ENCODE measurements around the gene ELL. TPM values are rescaled to one million over a fixed set of nuclear protein-coding genes. Genes with fewer than 3 reads are reported as not detected.

The ELL gene
- total RNA-seq, 1 experiment from 2014 or later: 14.6 TPM

- no peak for DNase-seq (ENCODE audit: low read depth)
These were observed 31.1 kb downstream of the ELL start for GRCh38 chr19:18490728-18491127.

DNA sequence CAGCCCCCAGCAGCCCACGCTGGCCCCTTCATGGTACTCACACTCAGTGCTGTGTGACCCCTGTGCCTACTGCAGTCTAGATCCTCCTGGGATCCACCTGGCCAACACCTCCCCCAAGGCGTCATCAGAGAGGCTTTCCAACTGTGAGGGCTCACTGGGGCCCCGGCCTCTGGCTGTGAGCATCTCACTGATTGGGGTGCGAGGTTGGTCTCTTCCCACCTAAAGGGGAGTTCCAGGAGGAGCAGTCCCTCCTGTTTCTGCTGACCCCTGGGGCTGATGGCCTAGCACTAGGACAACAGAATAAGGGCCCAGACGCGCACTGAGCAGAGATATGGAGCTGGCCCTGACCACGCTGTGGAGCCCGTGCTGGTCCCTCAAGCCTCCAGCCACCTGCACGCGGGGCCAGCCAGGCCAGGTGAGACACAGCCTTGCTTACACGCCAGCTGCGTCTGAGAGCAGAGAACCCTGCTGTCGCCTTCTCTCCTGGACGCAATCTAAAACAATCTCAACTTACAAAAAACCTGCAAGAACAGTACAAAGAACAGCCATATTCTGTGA, 32.2 kb downstream of the ELL start:
- DNase-seq (ENCODE audit: low read depth): no peak

DNA sequence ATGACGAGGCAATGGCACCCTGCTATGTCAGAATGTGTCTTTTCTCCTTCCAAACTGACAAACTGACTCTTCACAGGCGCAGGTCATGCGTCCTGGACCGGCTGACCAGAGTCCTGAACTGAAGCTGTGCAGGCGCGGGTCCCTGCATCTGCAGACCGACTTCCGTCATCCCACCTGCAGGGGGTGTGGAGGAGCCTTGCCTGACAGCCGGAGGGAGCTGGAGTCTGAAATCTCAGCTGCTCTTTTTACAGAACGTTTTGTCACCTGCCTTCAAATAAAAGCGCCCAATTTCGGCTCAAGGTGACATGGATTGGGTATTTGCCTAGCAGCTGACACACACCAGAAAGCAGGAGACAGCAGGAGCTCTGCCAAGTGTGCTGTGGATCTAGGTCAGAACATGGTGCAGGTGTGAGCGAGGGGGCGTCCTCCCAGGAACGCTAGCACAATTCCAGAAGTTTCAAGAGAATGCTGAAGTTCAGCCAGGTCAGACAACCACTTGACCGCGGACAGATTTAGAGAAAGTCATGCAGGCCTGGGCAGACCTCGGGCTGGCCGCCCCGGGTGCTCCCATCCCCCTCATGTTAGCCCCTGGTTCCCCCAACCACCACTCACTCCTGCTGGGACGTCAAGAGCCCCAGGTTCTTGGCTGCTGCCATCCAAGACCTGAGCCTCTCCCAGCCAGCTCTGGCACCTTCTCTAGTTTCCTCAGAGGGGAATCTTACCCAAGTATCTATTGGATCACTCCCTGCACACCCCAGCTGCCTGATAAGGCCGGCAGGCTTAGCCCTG, 32.8 kb downstream of the ELL start:
- no peak for DNase-seq (ENCODE audit: low read depth)

GRCh38 chr19:18488403-18488723, 33.5 kb downstream of the ELL start:
- no peak for DNase-seq (ENCODE audit: low read depth)

- no peak for DNase-seq (ENCODE audit: low read depth)
These were observed 34.1 kb downstream of the ELL start for GRCh38 chr19:18487576-18488402.

DNA sequence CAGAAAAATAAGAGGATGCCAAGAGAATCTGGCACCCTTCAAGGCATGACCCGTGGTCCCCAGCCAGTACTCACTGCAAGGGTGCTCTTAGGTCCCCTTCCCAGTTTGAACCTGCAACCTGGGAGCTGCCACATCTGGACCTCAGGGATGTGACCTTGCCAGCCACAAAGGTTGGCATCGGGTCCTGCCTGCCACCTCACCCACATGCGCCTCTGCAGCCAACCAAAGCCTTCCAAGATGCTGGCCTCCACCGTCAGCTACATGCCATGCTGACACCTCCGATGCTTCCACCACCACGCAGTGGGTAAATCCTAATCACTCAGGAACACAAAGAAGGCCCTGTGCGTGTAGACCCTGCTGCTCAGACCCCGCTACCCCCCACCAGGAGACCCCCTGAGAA, 35.1 kb downstream of the ELL start:
- no peak for DNase-seq (ENCODE audit: low read depth)

DNA sequence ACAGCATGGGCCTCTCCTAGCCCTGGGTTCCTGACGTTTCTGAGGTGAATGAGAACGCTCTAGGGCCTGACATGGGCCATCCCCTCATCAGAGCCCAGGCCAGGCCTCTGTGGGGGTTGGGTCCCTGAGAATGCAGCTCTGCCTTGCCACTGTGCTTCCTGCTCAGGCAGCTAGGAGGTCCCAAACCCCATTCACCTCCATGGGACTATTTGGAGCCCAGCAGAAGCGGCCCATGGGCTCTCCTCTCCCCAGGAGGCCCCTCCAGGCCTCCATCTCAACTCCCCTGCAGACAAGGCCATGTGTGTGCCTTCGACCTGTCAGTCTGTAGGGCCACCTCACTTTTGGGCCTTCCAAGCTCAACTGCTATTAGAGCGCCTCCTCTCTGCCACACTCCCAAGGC, 36.9 kb downstream of the ELL start:
- no peak for DNase-seq (ENCODE audit: low read depth)

DNA sequence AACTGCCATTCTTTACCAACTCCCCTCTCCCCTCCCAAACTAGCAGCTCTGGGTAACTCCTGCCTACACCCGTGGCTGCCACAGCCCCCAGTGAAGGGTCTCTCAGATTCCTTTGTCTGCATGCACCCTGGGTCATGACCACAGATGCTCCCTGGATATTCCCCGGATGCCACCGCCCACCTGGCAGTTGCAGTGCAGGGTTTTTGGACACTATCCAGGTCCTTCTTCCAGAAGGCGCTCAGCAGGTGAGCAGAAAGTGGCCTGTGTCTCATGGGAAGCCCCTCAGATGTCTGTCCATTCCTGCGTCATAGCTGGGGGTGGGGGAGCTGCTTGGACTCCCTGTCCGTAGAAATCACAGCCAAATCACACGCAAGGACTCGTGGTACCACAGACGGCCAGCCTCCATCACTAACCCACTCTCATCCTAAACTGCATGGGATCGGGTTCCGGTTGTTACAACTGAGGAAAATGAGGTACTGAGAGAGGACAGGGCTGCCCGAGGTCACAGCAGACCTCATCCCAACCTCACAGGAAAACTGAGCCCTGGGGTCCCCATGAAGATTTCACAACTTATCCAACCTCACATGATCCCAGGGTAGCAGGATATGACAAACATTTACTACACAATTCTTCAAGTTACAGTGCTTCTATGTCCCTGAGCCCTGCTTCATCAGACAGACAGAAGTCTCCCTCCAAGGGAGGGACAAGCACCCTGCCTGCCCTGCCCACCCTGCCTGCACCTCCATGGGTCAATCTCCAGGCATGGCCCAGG, 38.6 kb downstream of the ELL start:
- no peak for DNase-seq (ENCODE audit: low read depth)

- DNase-seq (ENCODE audit: low read depth): no peak
These were observed 40.2 kb downstream of the ELL start for GRCh38 chr19:18481505-18482222.

DNA sequence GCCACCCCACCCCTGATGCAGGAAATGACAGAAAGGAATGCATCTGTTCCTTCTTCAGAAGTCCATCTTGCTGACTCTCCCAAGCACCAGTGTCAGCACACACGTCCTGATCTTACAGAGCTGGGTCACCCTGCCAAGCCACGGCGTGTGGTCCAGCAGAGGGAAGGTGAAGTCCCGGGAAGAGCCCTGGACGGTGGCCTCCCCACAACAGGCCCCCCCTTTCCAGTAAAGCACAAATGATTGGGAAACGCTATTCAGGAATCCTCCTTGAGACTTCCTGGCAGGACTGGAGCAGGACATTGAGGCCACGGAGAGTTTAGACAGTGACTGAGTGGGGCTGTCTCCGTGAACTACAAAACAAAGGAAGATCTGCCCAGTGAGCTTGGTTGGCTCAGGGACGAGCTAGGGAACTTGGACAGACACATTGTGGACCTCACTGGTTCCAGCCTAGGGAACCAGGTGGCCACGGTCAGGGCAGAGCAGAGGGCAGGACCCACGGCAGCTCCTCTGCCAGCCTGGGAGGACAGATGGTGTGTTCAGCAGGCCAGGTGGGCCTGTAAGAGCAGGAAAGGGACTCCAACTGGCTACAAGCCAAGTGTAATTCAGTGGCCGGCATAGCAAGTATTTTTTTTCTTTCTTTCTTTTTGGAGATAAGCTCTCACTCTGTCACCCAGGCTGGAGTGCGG, 41.7 kb downstream of the ELL start:
- DNase-seq (ENCODE audit: low read depth): no peak

GRCh38 chr19:18478545-18479311, 43.1 kb downstream of the ELL start:
- DNase-seq (ENCODE audit: low read depth): peak; percentile 89

DNA sequence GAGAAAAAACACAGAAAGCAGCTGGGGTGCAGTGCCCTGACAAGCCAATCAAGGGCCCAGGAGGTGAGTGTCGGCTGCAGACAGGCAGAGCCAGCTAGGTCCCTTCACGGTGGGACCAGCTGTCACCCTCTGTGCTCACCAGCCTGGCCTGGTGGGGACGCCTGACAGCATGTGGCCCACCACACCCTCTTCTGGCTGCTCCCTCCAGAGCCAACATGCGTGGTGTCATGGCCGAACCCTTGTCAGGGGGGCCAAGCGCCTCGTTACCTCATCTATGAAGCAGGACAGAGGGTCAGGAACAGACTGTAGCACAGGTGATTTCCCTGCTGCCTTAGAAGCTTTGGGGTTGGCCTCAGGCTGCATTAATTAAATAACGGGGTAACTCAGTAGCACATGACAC, 43.9 kb downstream of the ELL start:
- no peak for DNase-seq (ENCODE audit: low read depth)

DNA sequence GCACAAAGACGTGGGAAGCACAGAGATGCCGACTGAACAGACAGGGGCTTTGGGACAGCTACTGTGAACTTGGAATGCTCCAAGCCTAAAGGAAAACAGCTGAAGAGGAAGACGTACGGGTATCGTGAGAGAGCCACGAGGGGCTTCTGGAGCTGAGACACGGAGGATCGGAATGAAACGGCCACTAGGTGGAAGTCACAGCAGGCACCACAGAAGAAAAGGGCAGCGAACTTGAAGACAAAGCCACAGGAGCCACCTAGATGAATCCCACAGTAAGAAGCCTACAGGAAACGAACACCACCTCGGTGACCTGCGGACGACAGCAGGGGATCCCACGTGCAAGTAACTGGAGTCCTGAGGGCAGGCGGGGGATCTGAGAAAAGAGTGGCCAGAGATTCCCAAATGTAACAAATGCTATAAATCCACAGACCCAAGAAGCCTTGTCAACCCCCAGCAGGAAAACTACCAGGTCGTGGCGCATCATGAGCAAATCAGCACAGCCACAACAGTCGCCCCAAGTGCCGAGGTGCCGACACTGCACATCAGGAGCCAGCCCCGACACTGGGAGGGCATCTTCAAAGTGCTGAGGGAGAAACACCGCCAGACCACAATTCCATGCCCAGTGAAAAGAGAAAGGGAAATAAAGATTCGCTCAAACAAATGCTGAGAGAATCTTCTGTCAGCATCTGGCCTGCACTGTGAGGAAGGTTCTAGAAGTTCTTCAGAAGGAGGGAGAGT, 44.7 kb downstream of the ELL start:
- DNase-seq (ENCODE audit: low read depth): no peak

GRCh38 chr19:18476507-18477041, 45.3 kb downstream of the ELL start:
- no peak for DNase-seq (ENCODE audit: low read depth)

DNA sequence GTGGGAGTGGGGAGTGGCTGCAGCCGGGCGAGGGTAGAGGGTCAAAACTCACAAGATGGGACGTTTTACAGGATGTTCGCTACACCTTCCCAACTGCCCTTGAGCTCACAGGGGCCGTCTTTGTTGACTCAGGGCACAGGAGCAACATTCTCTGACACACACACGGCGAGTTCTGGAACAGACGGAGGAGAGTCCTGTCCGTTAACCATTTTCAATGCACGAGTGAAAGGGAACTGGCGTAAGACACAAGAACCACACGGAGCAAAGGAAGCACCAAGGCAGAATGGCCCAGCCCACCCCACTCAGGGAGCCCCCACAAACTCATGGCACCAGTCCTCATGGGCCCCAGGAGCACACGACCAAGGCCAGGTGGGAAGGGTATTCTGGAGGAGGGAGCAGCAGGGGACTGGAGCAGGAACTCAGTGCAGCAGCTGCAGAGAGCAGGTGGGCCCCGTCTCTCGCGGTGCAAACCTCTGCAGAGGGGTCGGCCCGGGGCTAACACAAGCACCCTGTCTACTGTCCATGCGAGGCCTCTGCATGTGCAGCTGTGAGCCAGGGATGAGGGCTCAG, 46.0 kb downstream of the ELL start:
- no peak for DNase-seq (ENCODE audit: low read depth)

- DNase-seq (ENCODE audit: low read depth): no peak
These were observed 46.8 kb downstream of the ELL start for GRCh38 chr19:18475004-18475453.

DNA sequence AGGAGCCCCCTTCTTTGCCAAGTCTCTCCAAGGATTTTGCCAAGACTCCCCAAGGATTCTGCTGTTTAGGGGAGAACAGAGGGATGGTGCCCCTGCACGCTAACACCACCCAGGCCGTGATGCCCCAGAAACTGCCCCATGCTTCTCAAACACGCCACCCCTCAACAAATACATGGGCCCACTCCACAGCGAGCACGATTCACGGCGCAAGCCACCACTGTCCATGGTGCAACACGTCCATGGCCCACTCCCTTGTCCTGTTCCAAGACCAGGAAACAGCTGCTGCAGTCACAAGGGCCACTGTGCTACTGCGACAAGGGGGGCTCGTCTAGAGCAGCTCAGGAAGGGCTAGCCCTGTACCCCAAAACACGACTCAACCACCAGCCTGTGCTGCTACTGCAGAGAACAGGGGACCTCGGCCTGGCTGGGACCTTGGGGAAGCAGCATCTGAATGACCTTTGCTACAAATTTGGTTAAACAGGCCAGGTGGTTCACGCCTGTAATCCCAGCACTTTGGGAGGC, 47.4 kb downstream of the ELL start:
- no peak for DNase-seq (ENCODE audit: low read depth)

GRCh38 chr19:18473706-18474087, 48.2 kb downstream of the ELL start:
- no peak for DNase-seq (ENCODE audit: low read depth)
